ENCODE results near the gene GPR78. TPM values are rescaled to one million over a fixed set of nuclear protein-coding genes. Genes with fewer than 3 reads are reported as not detected.

The GPR78 gene
- total and polyA plus RNA-seq, 2 of the 8 experiments (the other 6 are each of a cell fraction or from before 2014, with no cell fraction given) = 1.0 to 3.0 TPM

GRCh38 chr4:8540586-8540985, 39.6 kb upstream of the GPR78 start:
- no peak overlapping the region for H2BK120ac ChIP-seq (replicated peaks; ENCODE audit: low read depth, low read length)
- no peak overlapping the region for H4K8ac ChIP-seq (ENCODE audit: extremely low read depth, insufficient read depth, low read length)
- H3K9me3 ChIP-seq (ENCODE audit: insufficient read depth in 2 of 2, low read depth in 1 of 2, low read length in 1 of 2) = no peaks in the 10 kb centered on the region
- H3K27ac ChIP-seq (ENCODE audit: low read depth, low read length) = no peak overlapping the region
- H3K23me2 ChIP-seq (ENCODE audit: low read depth, low read length) = no peaks in the 10 kb centered on the region
- DNase-seq (ENCODE audit: low read depth in 1 of 2, low spot score in 2 of 2) = no peak
- FAIRE-seq = no peak
- ChIA-PET POLR2A (ENCODE audit: partially characterized antibody) (interaction anchor here (0.8 to 0.9 kb wide), 2 partner anchors 9 to 35 kb away, joined by 3 read pairs; no protein-coding TSS in a partner anchor), CTCF (ENCODE audit: partially characterized antibody) (interaction anchor here (0.7 to 14.7 kb wide), 7 partner anchors 8 to 70 kb away, joined by 3 to 237 read pairs (median 4); no protein-coding TSS in a partner anchor)
- no peaks in the 10 kb centered on the region for H3K79me2 ChIP-seq (ENCODE audit: control insufficient read depth in 1 of 2, insufficient read depth in 2 of 2, low read length in 2 of 2)
- H3K4me2 ChIP-seq (ENCODE audit: insufficient read depth in 1 of 2, low read depth in 2 of 2, low read length in 2 of 2) = no peak overlapping the region
- H3K27me3 ChIP-seq (replicated peaks in 1 of 4; ENCODE audit: control insufficient read depth in 3 of 4, extremely low read depth in 1 of 4, insufficient read depth in 3 of 4, low read length in 3 of 4) = no peaks in the 10 kb centered on the region; a peak in 1 of 7 replicates
- H3K14ac ChIP-seq (ENCODE audit: insufficient read length) = no peak overlapping the region
- no peaks in the 10 kb centered on the region for H3K36me3 ChIP-seq (ENCODE audit: control insufficient read depth in 2 of 4, insufficient read depth in 4 of 4, low read length in 3 of 4)
- H2AK5ac ChIP-seq (ENCODE audit: low read depth, low read length) = no peak overlapping the region
- no peak overlapping the region for H4K91ac ChIP-seq (replicated peaks; ENCODE audit: insufficient read length, low read length)
- H2AFZ ChIP-seq (ENCODE audit: low read length) = no peak overlapping the region
- no peak overlapping the region for H2BK20ac ChIP-seq (ENCODE audit: low read length)
- no peaks in the 10 kb centered on the region for H3K79me1 ChIP-seq (ENCODE audit: low read depth, low read length)
- no peaks in the 10 kb centered on the region for H4K20me1 ChIP-seq (replicated peaks in 1 of 2; ENCODE audit: control insufficient read depth in 1 of 2, insufficient read depth in 2 of 2, low read length in 2 of 2)
- no peak overlapping the region for H3K23ac ChIP-seq (ENCODE audit: insufficient read length)
- TF ChIP-seq SAP30 (IDR thresholded peaks at IDR 0.05; ENCODE audit: insufficient read depth, insufficient replicate concordance, low read length) (no peak), FOSL1 (IDR thresholded peaks at IDR 0.05; ENCODE audit: insufficient read depth, low read depth, low read length) (no peak), CBX8 (IDR thresholded peaks at IDR 0.05; ENCODE audit: borderline replicate concordance, low read depth, low read length) (no peak), USF2 (IDR thresholded peaks at IDR 0.05; ENCODE audit: low read length) (no peak)
- no peak overlapping the region for H3K56ac ChIP-seq (replicated peaks; ENCODE audit: insufficient read length, low read depth, low read length)
- H3K18ac ChIP-seq (ENCODE audit: extremely low read depth, low read length) = no peak overlapping the region
- H3K4me1 ChIP-seq (replicated peaks in 1 of 4; ENCODE audit: control insufficient read depth in 3 of 4, insufficient read depth in 4 of 4, low read length in 3 of 4) = peaks cover 0 to 7% (median 1%) of the 10 kb centered on the region in 4 experiments; a peak in 4 of 7 replicates
- no peak overlapping the region for H2BK15ac ChIP-seq (ENCODE audit: low read length)
- H3K4me3 ChIP-seq (ENCODE audit: extremely low read depth in 1 of 4, insufficient read depth in 2 of 4, low read depth in 3 of 4, low read length in 4 of 4) = no peak overlapping the region
- H4K5ac ChIP-seq (ENCODE audit: insufficient read length, low read depth, low read length) = no peak overlapping the region
- H3K9ac ChIP-seq (replicated peaks in 1 of 4; ENCODE audit: extremely low read depth in 1 of 4, low read depth in 3 of 4, low read length in 3 of 4) = no peak overlapping the region
- 89% methylated on average over 11 of the region's 11 CpGs; no CpG with 5 or more reads in 1 of the 2 experiments for WGBS, 2 experiments (ENCODE audit: extremely low coverage in 1 of 2, insufficient coverage in 1 of 2, insufficient read length in 1 of 2, insufficient replicate concordance in 2 of 2, low coverage in 1 of 2, low lambda C conversion rate in 2 of 2, missing lambda C conversion rate in 1 of 2)
- H3K4ac ChIP-seq (replicated peaks; ENCODE audit: insufficient read length, low read depth, low read length) = no peak overlapping the region
- no peak overlapping the region for H2BK12ac ChIP-seq (ENCODE audit: low read depth, low read length)
- H2BK5ac ChIP-seq (ENCODE audit: low read depth, low read length) = no peak overlapping the region

Measured in H1 (cell line).